DMS79 (cell line): ENCODE measurements around the gene UBE2G2.

Experiments used
- DNase-seq: peaks from one replicate; lab custom pipeline; 2025; lab: John Stamatoyannopoulos, UW

The UBE2G2 gene

GRCh38 chr21:44815852-44816628 lies 14.4 kb upstream of the UBE2G2 start:
- DNase-seq, result no peak

- DNase-seq, result no peak
Observed at GRCh38 chr21:44815225-44815624, 13.6 kb upstream of the UBE2G2 start.

GRCh38 chr21:44814498-44815023 lies 12.9 kb upstream of the UBE2G2 start:
- no peak for DNase-seq

GRCh38 chr21:44813727-44814126 lies 12.1 kb upstream of the UBE2G2 start:
- no peak for DNase-seq

- DNase-seq, result no peak
Observed at GRCh38 chr21:44813149-44813548, 11.5 kb upstream of the UBE2G2 start.

GRCh38 chr21:44812640-44813039 lies 11.0 kb upstream of the UBE2G2 start:
- no peak for DNase-seq

GRCh38 chr21:44810779-44811178 lies 9.2 kb upstream of the UBE2G2 start:
- DNase-seq, result no peak

- DNase-seq, result no peak
Observed at GRCh38 chr21:44805859-44806258, 4.2 kb upstream of the UBE2G2 start.

- DNase-seq, result no peak
Observed at GRCh38 chr21:44805226-44805625, 3.6 kb upstream of the UBE2G2 start.

GRCh38 chr21:44804762-44805161 lies 3.1 kb upstream of the UBE2G2 start:
- no peak for DNase-seq

- DNase-seq, result no peak
Observed at GRCh38 chr21:44803651-44804050, 2.0 kb upstream of the UBE2G2 start.

- no peak for DNase-seq
Observed at GRCh38 chr21:44802396-44803153, 955 bp upstream of the UBE2G2 start.

- DNase-seq, result no peak
Observed at GRCh38 chr21:44800971-44801467, 601 bp downstream of the UBE2G2 start.

- no peak for DNase-seq
Observed at GRCh38 chr21:44800103-44800502, 1.5 kb downstream of the UBE2G2 start.

- no peak for DNase-seq
Observed at GRCh38 chr21:44799646-44800045, 2.0 kb downstream of the UBE2G2 start.

GRCh38 chr21:44797775-44798174 lies 3.8 kb downstream of the UBE2G2 start:
- DNase-seq, result no peak

GRCh38 chr21:44795342-44795741 lies 6.3 kb downstream of the UBE2G2 start:
- no peak for DNase-seq

GRCh38 chr21:44793592-44794374 lies 7.8 kb downstream of the UBE2G2 start:
- no peak for DNase-seq

GRCh38 chr21:44792702-44793591 lies 8.7 kb downstream of the UBE2G2 start:
- DNase-seq, result peak; percentile 59

- DNase-seq, result no peak
Observed at GRCh38 chr21:44791993-44792392, 9.6 kb downstream of the UBE2G2 start.

- no peak for DNase-seq
Observed at GRCh38 chr21:44791246-44791645, 10.4 kb downstream of the UBE2G2 start.
